Measurements from ENCODE around the gene DEXI. TPM values are rescaled to one million over a fixed set of nuclear protein-coding genes. Genes with fewer than 3 reads are reported as not detected.

Gene DEXI
- polyA plus RNA-seq, 3 donors, result 4.9 to 10.8 (median 6.8) TPM

- Histone ChIP-seq H3K27ac (ENCODE audit: low read depth in 1 of 2, low read length in 2 of 2) (peak overlapping the region in 1 of 2 donors; percentile 25), H3K4me1 (ENCODE audit: control insufficient read depth in 1 of 2, insufficient read depth in 2 of 2, low read length in 2 of 2) (peaks cover 52 to 58% of the 10 kb centered on the region in 2 donors), H3K36me3 (replicated peaks in 1 of 2; ENCODE audit: control insufficient read depth in 1 of 2, insufficient read depth in 2 of 2, low read length in 2 of 2) (peaks cover 0 to 10% of the 10 kb centered on the region in 2 donors), H3K4me2 (replicated peaks; ENCODE audit: extremely low read depth, low read length, poor library complexity, severe bottlenecking) (no peak overlapping the region), H4K20me1 (ENCODE audit: insufficient read depth, low read length) (peaks cover 100% of the 10 kb centered on the region), H3K9ac (ENCODE audit: insufficient read depth, low read length, poor library complexity, severe bottlenecking) (no peak overlapping the region), H3K9me3 (replicated peaks in 1 of 2; ENCODE audit: control insufficient read depth in 1 of 2, insufficient read depth in 1 of 2, low read length in 2 of 2) (no peaks in the 10 kb centered on the region), H3K79me2 (ENCODE audit: insufficient read depth, low read length) (peaks cover 37% of the 10 kb centered on the region), H2AFZ (ENCODE audit: insufficient read depth, low read depth, low read length, poor library complexity, severe bottlenecking) (no peak overlapping the region), H3K4me3 (replicated peaks in 1 of 3; ENCODE audit: low read depth in 2 of 3, low read length in 3 of 3) (no peak overlapping the region), H3K27me3 (ENCODE audit: control insufficient read depth in 2 of 2, insufficient read depth in 2 of 2, low read length in 2 of 2) (no peaks in the 10 kb centered on the region)
- intact Hi-C loops (cut with micrococcal nuclease), result loop anchor here in 1 of 2 donors (5.0 kb wide), 1 partner anchor 194 kb away; the partner anchor contains the start of gene NUBP1
- peaks cover 10 to 22% of the 10 kb centered on the region in 2 donors for H3K36me3 Mint-ChIP-seq
- H3K27ac Mint-ChIP-seq, result peak overlapping the region in 3 of 7 donors; percentile 36 to 65 (median 50)
- TF ChIP-seq CTCF (IDR thresholded peaks at IDR 0.05), result no peak
- peaks cover 1 to 4% (median 2%) of the 10 kb centered on the region in 3 donors for H3K27me3 Mint-ChIP-seq (ENCODE audit: low read depth in 3 of 3)
- H3K9me3 Mint-ChIP-seq, result no peaks in the 10 kb centered on the region
- WGBS (ENCODE audit: insufficient coverage), result 41% methylated on average over 4 of the region's 8 CpGs
- DNase-seq, result no peak
- peaks cover 70% of the 10 kb centered on the region for H3K4me1 Mint-ChIP-seq
- no peak overlapping the region for H3K4me3 Mint-ChIP-seq
Observed at GRCh38 chr16:10936272-10936984, 5.8 kb downstream of the DEXI start.

GRCh38 chr16:10935226-10935915 is 6.9 kb downstream of the DEXI start:
- H3K9ac ChIP-seq (ENCODE audit: insufficient read depth, low read length, poor library complexity, severe bottlenecking), result no peak overlapping the region
- H3K9me3 Mint-ChIP-seq, result no peaks in the 10 kb centered on the region
- H3K4me1 ChIP-seq (ENCODE audit: control insufficient read depth in 1 of 2, insufficient read depth in 2 of 2, low read length in 2 of 2), result peaks cover 42 to 47% of the 10 kb centered on the region in 2 donors
- peaks cover 10 to 22% of the 10 kb centered on the region in 2 donors for H3K36me3 Mint-ChIP-seq
- H3K4me3 Mint-ChIP-seq, result no peak overlapping the region
- peaks cover 0 to 10% of the 10 kb centered on the region in 2 donors for H3K36me3 ChIP-seq (replicated peaks in 1 of 2; ENCODE audit: control insufficient read depth in 1 of 2, insufficient read depth in 2 of 2, low read length in 2 of 2)
- no peak overlapping the region for H2AFZ ChIP-seq (ENCODE audit: insufficient read depth, low read depth, low read length, poor library complexity, severe bottlenecking)
- peaks cover 100% of the 10 kb centered on the region for H4K20me1 ChIP-seq (ENCODE audit: insufficient read depth, low read length)
- no peak for DNase-seq
- peaks cover 0 to 2% (median 0%) of the 10 kb centered on the region in 3 donors for H3K27me3 Mint-ChIP-seq (ENCODE audit: low read depth in 3 of 3)
- H3K27me3 ChIP-seq (ENCODE audit: control insufficient read depth in 2 of 2, insufficient read depth in 2 of 2, low read length in 2 of 2), result no peaks in the 10 kb centered on the region
- WGBS (ENCODE audit: insufficient coverage), result 84% methylated on average over 3 of the region's 7 CpGs
- no peak overlapping the region for H3K4me3 ChIP-seq (replicated peaks in 1 of 3; ENCODE audit: low read depth in 2 of 3, low read length in 3 of 3)
- H3K79me2 ChIP-seq (ENCODE audit: insufficient read depth, low read length), result peaks cover 27% of the 10 kb centered on the region
- no peak overlapping the region for H3K4me2 ChIP-seq (replicated peaks; ENCODE audit: extremely low read depth, low read length, poor library complexity, severe bottlenecking)
- no peaks in the 10 kb centered on the region for H3K9me3 ChIP-seq (replicated peaks in 1 of 2; ENCODE audit: control insufficient read depth in 1 of 2, insufficient read depth in 1 of 2, low read length in 2 of 2)
- no peak overlapping the region for H3K27ac ChIP-seq (ENCODE audit: low read depth in 1 of 2, low read length in 2 of 2)
- intact Hi-C loops (cut with micrococcal nuclease), result loop anchor here in 1 of 2 donors (5.0 kb wide), 1 partner anchor 193 kb away; the partner anchor contains the start of gene NUBP1
- peaks cover 65% of the 10 kb centered on the region for H3K4me1 Mint-ChIP-seq
- no peak for TF ChIP-seq CTCF (IDR thresholded peaks at IDR 0.05)
- H3K27ac Mint-ChIP-seq, result no peak overlapping the region

Measured in CD14-positive monocyte (primary cell).